ENCODE results near the gene CSE1L. TPM values are rescaled to one million over a fixed set of nuclear protein-coding genes. Genes with fewer than 3 reads are reported as not detected.
A peak's percentile ranks its signal among the peaks of the same experiment; 100 is the strongest.
"Not testable (repeated sequence)": the region's sequence is repeated elsewhere in the genome, so short reads cannot be mapped to it uniquely, and the experiment has no call there.

Gene CSE1L
- total RNA-seq, 1 donor from 2014 or later, result 64.1 TPM

DNA sequence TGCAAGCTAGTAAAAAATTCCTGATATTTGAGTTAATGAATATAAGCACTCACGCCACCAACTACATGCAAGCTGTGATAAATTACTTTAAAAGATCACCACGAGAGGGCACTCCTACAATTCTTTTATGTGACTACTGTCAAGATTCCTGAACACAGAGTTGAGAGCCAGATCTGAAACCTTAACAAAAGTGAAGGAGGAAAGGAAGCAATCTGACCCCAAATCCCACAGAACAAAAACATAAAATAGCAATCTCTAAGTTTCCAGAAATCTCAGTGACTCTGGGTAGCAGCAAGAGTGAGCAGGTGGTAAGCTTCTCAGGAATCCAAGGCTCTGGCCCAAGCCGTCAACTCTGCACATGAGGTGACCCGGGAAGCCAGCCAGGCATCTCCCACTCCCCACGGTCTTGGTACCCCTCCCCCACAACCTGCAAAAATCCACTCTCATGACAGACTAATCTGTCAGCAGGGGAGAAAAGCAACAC lies 86.9 kb downstream of the CSE1L start:
- H3K36me3 Mint-ChIP-seq (ENCODE audit: low read depth, unreplicated experiment), result peaks cover 4% of the 10 kb centered on the region
- Histone ChIP-seq H3K4me1 (ENCODE audit: insufficient read depth, low read length) (no peaks in the 10 kb centered on the region), H3K27ac (ENCODE audit: low read depth, low read length) (no peak overlapping the region), H3K9me3 (ENCODE audit: insufficient read depth, low read depth, low read length) (no peaks in the 10 kb centered on the region), H3K9ac (ENCODE audit: low read length) (no peak overlapping the region), H3K4me2 (ENCODE audit: low read length) (no peak overlapping the region), H3K27me3 (ENCODE audit: insufficient read depth, low read length) (no peaks in the 10 kb centered on the region), H3K4me3 (ENCODE audit: insufficient read depth, low read depth, low read length) (no peak overlapping the region), H4K20me1 (ENCODE audit: insufficient read depth, low read length) (peaks cover 42% of the 10 kb centered on the region), H3K36me3 (ENCODE audit: insufficient read depth, low read length) (peaks cover 12% of the 10 kb centered on the region), H2AFZ (ENCODE audit: low read depth, low read length) (no peak overlapping the region), H3K79me2 (ENCODE audit: insufficient read depth, low read length) (peaks cover 13% of the 10 kb centered on the region)
- H3K27ac Mint-ChIP-seq (ENCODE audit: unreplicated experiment), result no peak overlapping the region
- no peak overlapping the region for H3K4me3 Mint-ChIP-seq (ENCODE audit: unreplicated experiment)
- no peak for FAIRE-seq
- peak; percentile 59 for DNase-seq (ENCODE audit: low read depth)
- H3K27me3 Mint-ChIP-seq (ENCODE audit: low read depth, unreplicated experiment), result no peaks in the 10 kb centered on the region
- no peaks in the 10 kb centered on the region for H3K9me3 Mint-ChIP-seq (ENCODE audit: unreplicated experiment)
- no peak for TF ChIP-seq EZH2 (IDR thresholded peaks at IDR 0.05; ENCODE audit: insufficient read depth, low read length)
- TF ChIP-seq, protein P1, sequence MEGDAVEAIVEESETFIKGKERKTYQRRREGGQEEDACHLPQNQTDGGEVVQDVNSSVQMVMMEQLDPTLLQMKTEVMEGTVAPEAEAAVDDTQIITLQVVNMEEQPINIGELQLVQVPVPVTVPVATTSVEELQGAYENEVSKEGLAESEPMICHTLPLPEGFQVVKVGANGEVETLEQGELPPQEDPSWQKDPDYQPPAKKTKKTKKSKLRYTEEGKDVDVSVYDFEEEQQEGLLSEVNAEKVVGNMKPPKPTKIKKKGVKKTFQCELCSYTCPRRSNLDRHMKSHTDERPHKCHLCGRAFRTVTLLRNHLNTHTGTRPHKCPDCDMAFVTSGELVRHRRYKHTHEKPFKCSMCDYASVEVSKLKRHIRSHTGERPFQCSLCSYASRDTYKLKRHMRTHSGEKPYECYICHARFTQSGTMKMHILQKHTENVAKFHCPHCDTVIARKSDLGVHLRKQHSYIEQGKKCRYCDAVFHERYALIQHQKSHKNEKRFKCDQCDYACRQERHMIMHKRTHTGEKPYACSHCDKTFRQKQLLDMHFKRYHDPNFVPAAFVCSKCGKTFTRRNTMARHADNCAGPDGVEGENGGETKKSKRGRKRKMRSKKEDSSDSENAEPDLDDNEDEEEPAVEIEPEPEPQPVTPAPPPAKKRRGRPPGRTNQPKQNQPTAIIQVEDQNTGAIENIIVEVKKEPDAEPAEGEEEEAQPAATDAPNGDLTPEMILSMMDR (IDR thresholded peaks at IDR 0.05; ENCODE audit: insufficient read depth, low read depth, low read length), result peak; percentile 54
- H3K4me1 Mint-ChIP-seq (ENCODE audit: low read depth, unreplicated experiment), result no peaks in the 10 kb centered on the region

DNA sequence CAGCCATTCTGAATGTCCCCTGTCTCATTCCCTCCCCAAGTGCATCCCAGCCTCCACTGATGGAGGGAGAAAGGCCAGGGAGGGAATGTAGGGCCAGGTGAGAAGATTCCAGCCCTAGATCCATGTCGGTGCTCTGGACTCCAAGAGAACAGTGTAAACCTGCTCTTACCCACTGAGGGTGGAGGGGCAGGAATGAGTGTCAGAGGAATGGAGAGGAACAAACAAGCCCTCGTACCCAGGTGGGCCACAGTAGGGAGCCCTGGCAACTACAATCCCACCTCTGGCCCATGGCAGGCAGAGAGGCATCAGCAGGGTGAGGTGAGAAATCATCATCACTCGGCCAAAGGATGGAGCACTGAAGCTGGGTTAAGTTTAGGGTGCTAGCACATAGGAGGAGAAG lies 87.5 kb downstream of the CSE1L start:
- H3K4me2 ChIP-seq (ENCODE audit: low read length), result no peak overlapping the region
- H4K20me1 ChIP-seq (ENCODE audit: insufficient read depth, low read length), result peaks cover 43% of the 10 kb centered on the region
- H3K27me3 ChIP-seq (ENCODE audit: insufficient read depth, low read length), result no peaks in the 10 kb centered on the region
- Mint-ChIP-seq H3K27ac (ENCODE audit: unreplicated experiment) (no peak overlapping the region), H3K4me1 (ENCODE audit: low read depth, unreplicated experiment) (no peaks in the 10 kb centered on the region), H3K4me3 (ENCODE audit: unreplicated experiment) (no peak overlapping the region), H3K36me3 (ENCODE audit: low read depth, unreplicated experiment) (peaks cover 4% of the 10 kb centered on the region), H3K9me3 (ENCODE audit: unreplicated experiment) (no peaks in the 10 kb centered on the region), H3K27me3 (ENCODE audit: low read depth, unreplicated experiment) (no peaks in the 10 kb centered on the region)
- no peaks in the 10 kb centered on the region for H3K9me3 ChIP-seq (ENCODE audit: insufficient read depth, low read depth, low read length)
- DNase-seq (ENCODE audit: low read depth) (no peak), FAIRE-seq (no peak)
- H3K4me1 ChIP-seq (ENCODE audit: insufficient read depth, low read length), result no peaks in the 10 kb centered on the region
- H3K79me2 ChIP-seq (ENCODE audit: insufficient read depth, low read length), result peaks cover 19% of the 10 kb centered on the region
- TF ChIP-seq, protein P1 (IDR thresholded peaks at IDR 0.05; ENCODE audit: insufficient read depth, low read depth, low read length), result no peak
- H2AFZ ChIP-seq (ENCODE audit: low read depth, low read length), result no peak overlapping the region
- no peak overlapping the region for H3K4me3 ChIP-seq (ENCODE audit: insufficient read depth, low read depth, low read length)
- H3K36me3 ChIP-seq (ENCODE audit: insufficient read depth, low read length), result peaks cover 12% of the 10 kb centered on the region
- no peak overlapping the region for H3K9ac ChIP-seq (ENCODE audit: low read length)
- no peak overlapping the region for H3K27ac ChIP-seq (ENCODE audit: low read depth, low read length)

- DNase-seq (ENCODE audit: low read depth), result not testable (repeated sequence)
Measured at GRCh38 chr20:49134797-49135196, 88.7 kb downstream of the CSE1L start.

More at GRCh38 chr20:49134797-49135196, 88.7 kb downstream of the CSE1L start:
- not testable (repeated sequence) for H3K27me3 Mint-ChIP-seq (ENCODE audit: low read depth, unreplicated experiment); FAIRE-seq; H3K9me3 Mint-ChIP-seq (ENCODE audit: unreplicated experiment); H3K27ac Mint-ChIP-seq (ENCODE audit: unreplicated experiment); H3K4me3 ChIP-seq (ENCODE audit: insufficient read depth, low read depth, low read length); H3K27ac ChIP-seq (ENCODE audit: low read depth, low read length); H3K9ac ChIP-seq (ENCODE audit: low read length); H3K27me3 ChIP-seq (ENCODE audit: insufficient read depth, low read length); H3K4me3 Mint-ChIP-seq (ENCODE audit: unreplicated experiment); H3K4me2 ChIP-seq (ENCODE audit: low read length); H3K9me3 ChIP-seq (ENCODE audit: insufficient read depth, low read depth, low read length); H3K4me1 ChIP-seq (ENCODE audit: insufficient read depth, low read length); H2AFZ ChIP-seq (ENCODE audit: low read depth, low read length); H3K4me1 Mint-ChIP-seq (ENCODE audit: low read depth, unreplicated experiment); H3K36me3 Mint-ChIP-seq (ENCODE audit: low read depth, unreplicated experiment)
- Histone ChIP-seq H3K36me3 (ENCODE audit: insufficient read depth, low read length) (peaks cover 11% of the 10 kb centered on the region), H4K20me1 (ENCODE audit: insufficient read depth, low read length) (peaks cover 39% of the 10 kb centered on the region), H3K79me2 (ENCODE audit: insufficient read depth, low read length) (peaks cover 25% of the 10 kb centered on the region)

All from astrocyte (in vitro differentiated cells and primary cell).